ENCODE data around the gene EXO5. TPM values are rescaled to one million over a fixed set of nuclear protein-coding genes. Genes with fewer than 3 reads are reported as not detected.
A peak's percentile ranks its signal among the peaks of the same experiment; 100 is the strongest.

The EXO5 gene
- total and polyA plus RNA-seq, 2 of the 13 experiments (the other 11 are each of a cell fraction or from before 2014, with no cell fraction given), result 9.9 to 20.5 TPM

DNA sequence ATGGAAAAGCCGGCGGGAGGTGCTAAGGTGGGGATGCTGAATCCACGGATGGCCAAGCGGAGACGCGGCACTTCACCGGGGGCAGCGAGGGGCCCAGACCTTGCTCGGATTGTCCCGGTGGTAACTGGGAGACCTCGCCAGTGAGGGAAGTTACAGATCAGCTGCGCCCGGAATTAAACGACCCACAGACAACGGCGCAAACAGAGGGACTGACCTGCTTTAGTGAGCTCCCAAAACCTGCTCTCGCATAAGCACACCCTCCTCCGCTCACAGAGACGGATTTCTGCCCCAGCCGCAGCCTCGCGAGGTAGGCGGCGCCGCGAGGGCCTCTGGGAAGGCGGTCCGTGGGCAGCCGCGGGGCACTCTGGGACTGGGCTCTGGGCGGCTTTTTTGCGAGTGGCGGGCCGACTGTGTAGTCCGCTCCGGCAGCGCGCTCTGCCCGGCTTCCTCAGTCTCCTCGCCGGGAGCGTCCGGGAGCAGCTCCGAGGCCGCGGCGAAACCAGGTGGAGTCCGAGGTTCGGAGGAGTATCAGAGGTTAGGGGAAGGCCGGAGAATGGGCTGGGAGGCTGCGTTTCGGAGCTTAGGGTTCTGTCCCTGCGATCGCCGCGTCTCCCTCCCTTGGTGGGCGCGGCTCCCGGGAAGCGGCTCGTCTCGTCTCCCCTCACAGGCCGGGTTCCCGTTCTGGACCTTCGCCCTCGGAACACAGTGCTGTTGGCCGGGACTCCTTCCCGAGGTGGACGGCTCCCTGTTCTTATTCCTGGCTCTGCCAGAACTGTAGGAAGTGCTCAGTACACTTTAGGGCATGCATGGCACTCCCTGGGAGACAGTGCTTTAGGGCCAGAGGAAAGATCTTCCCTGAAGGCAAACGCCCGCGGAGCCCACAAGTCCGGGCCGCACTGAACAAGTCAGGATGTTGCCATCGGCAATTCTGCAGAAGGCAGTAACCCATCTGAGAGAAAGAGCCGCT, at the start of gene EXO5 (continued):
- no peak for TF ChIP-seq ZSCAN30 (CRISPR knock-in tag; IDR thresholded peaks at IDR 0.05)
- no peak for TF ChIP-seq IKZF4 (CRISPR knock-in tag; IDR thresholded peaks at IDR 0.05; ENCODE audit: borderline replicate concordance, low read depth, not compliant biosample characterization)
- 0 out of 2 replicates have a peak, but pooled peaks have one; percentile 64 for TF ChIP-seq TP53 (CRISPR knock-in tag; conservative IDR thresholded peaks at IDR 0.05)
- TF ChIP-seq, protein P1, sequence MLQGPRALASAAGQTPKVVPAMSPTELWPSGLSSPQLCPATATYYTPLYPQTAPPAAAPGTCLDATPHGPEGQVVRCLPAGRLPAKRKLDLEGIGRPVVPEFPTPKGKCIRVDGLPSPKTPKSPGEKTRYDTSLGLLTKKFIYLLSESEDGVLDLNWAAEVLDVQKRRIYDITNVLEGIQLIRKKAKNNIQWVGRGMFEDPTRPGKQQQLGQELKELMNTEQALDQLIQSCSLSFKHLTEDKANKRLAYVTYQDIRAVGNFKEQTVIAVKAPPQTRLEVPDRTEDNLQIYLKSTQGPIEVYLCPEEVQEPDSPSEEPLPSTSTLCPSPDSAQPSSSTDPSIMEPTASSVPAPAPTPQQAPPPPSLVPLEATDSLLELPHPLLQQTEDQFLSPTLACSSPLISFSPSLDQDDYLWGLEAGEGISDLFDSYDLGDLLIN (CRISPR knock-in tag; IDR thresholded peaks at IDR 0.05; ENCODE audit: borderline replicate concordance), result peak; percentile 76; the same call in 1 of the 2 replicates
- TF ChIP-seq, protein P2, sequence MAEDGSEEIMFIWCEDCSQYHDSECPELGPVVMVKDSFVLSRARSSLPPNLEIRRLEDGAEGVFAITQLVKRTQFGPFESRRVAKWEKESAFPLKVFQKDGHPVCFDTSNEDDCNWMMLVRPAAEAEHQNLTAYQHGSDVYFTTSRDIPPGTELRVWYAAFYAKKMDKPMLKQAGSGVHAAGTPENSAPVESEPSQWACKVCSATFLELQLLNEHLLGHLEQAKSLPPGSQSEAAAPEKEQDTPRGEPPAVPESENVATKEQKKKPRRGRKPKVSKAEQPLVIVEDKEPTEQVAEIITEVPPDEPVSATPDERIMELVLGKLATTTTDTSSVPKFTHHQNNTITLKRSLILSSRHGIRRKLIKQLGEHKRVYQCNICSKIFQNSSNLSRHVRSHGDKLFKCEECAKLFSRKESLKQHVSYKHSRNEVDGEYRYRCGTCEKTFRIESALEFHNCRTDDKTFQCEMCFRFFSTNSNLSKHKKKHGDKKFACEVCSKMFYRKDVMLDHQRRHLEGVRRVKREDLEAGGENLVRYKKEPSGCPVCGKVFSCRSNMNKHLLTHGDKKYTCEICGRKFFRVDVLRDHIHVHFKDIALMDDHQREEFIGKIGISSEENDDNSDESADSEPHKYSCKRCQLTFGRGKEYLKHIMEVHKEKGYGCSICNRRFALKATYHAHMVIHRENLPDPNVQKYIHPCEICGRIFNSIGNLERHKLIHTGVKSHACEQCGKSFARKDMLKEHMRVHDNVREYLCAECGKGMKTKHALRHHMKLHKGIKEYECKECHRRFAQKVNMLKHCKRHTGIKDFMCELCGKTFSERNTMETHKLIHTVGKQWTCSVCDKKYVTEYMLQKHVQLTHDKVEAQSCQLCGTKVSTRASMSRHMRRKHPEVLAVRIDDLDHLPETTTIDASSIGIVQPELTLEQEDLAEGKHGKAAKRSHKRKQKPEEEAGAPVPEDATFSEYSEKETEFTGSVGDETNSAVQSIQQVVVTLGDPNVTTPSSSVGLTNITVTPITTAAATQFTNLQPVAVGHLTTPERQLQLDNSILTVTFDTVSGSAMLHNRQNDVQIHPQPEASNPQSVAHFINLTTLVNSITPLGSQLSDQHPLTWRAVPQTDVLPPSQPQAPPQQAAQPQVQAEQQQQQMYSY (CRISPR knock-in tag; IDR thresholded peaks at IDR 0.05), result peak; percentile 75
- TF ChIP-seq HNRNPL (IDR thresholded peaks at IDR 0.05; ENCODE audit: low read depth, low read length), result 0 out of 2 replicates have a peak, but pooled peaks have one; percentile 40
- no peak for TF ChIP-seq NR2F2 (IDR thresholded peaks at IDR 0.05; ENCODE audit: borderline replicate concordance, low read depth)
- peak; percentile 95 for TF ChIP-seq ZFP90 (CRISPR knock-in tag; IDR thresholded peaks at IDR 0.05; ENCODE audit: borderline replicate concordance)
- no peak for TF ChIP-seq MBNL3 (CRISPR knock-in tag; conservative IDR thresholded peaks at IDR 0.05)
- TF ChIP-seq IRF1 (CRISPR knock-in tag; IDR thresholded peaks at IDR 0.05; ENCODE audit: low read depth), result peak; percentile 59; the same call in 1 of the 2 replicates
- TF ChIP-seq CENPT (CRISPR knock-in tag; IDR thresholded peaks at IDR 0.05; ENCODE audit: low read depth), result peak; percentile 50; the same call in 1 of the 2 replicates
- no peak for TF ChIP-seq EEA1 (CRISPR knock-in tag; IDR thresholded peaks at IDR 0.05; ENCODE audit: borderline replicate concordance)
- TF ChIP-seq, protein P3, sequence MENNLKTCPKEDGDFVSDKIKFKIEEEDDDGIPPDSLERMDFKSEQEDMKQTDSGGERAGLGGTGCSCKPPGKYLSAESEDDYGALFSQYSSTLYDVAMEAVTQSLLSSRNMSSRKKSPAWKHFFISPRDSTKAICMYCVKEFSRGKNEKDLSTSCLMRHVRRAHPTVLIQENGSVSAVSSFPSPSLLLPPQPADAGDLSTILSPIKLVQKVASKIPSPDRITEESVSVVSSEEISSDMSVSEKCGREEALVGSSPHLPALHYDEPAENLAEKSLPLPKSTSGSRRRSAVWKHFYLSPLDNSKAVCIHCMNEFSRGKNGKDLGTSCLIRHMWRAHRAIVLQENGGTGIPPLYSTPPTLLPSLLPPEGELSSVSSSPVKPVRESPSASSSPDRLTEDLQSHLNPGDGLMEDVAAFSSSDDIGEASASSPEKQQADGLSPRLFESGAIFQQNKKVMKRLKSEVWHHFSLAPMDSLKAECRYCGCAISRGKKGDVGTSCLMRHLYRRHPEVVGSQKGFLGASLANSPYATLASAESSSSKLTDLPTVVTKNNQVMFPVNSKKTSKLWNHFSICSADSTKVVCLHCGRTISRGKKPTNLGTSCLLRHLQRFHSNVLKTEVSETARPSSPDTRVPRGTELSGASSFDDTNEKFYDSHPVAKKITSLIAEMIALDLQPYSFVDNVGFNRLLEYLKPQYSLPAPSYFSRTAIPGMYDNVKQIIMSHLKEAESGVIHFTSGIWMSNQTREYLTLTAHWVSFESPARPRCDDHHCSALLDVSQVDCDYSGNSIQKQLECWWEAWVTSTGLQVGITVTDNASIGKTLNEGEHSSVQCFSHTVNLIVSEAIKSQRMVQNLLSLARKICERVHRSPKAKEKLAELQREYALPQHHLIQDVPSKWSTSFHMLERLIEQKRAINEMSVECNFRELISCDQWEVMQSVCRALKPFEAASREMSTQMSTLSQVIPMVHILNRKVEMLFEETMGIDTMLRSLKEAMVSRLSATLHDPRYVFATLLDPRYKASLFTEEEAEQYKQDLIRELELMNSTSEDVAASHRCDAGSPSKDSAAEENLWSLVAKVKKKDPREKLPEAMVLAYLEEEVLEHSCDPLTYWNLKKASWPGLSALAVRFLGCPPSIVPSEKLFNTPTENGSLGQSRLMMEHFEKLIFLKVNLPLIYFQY (CRISPR knock-in tag; IDR thresholded peaks at IDR 0.05; ENCODE audit: borderline replicate concordance), result no peak
- peak; percentile 79; the same call in 1 of the 2 replicates for TF ChIP-seq KAT7 (CRISPR knock-in tag; IDR thresholded peaks at IDR 0.05; ENCODE audit: borderline replicate concordance)
- peak; percentile 85; the same call in 1 of the 2 replicates for TF ChIP-seq ZNF275 (CRISPR knock-in tag; IDR thresholded peaks at IDR 0.05; ENCODE audit: borderline replicate concordance)
- no peak for TF ChIP-seq MIER2 (CRISPR knock-in tag; IDR thresholded peaks at IDR 0.05)
